Epithelial cell of proximal tubule (primary cell): ENCODE data around the gene GADD45GIP1. TPM values are rescaled to one million over a fixed set of nuclear protein-coding genes. Genes with fewer than 3 reads are reported as not detected.

Experiments used
- DNase-seq: peaks from one replicate; pipeline ENCODE4 v3.0.0-alpha.2; 2011; ENCODE audit warnings: low read depth
- H3K4me3 ChIP-seq: 2 replicates; pipeline ENCODE4 v1.5.1; 2011; ENCODE audit warnings: low read depth, mild to moderate bottlenecking, low read length
- total RNA-seq: library from RNA; depleted of rRNA; stranded (reverse); fragments of >200 nt; gene quantifications from 2 replicates; pipeline ENCODE4 v1.2.3, GENCODE V29; 2015
- TF ChIP-seq, protein P1 (sequence below): conservative IDR thresholded peaks from 2 replicates; pipeline ENCODE4 v1.5.1; 2012; ENCODE audit warnings: low read depth, mild to moderate bottlenecking, low read length

The GADD45GIP1 gene
- total RNA-seq, 1 donor from 2014 or later = 87.2 TPM

DNA sequence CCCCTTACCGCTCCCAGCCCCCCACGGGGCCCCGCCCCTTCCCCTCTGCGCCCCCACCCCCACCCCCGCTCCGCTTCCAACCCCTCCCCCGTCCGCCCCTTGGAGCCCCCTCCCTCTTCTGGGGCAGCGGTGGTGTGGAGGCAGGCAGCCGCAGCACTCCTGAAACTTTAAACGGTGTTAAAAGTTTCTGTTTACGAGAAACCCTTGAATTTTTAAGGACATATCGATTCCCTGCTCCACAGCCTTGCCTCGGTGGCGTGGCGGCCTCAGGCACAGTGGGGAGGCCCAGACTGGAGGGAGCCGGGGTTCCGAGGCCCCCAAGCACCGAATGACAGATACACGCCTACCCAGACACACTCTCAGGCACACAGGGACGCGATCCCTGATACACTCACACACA is 33.4 kb upstream of the GADD45GIP1 start:
- H3K4me3 ChIP-seq = no peak overlapping the region
- TF ChIP-seq, protein P1, sequence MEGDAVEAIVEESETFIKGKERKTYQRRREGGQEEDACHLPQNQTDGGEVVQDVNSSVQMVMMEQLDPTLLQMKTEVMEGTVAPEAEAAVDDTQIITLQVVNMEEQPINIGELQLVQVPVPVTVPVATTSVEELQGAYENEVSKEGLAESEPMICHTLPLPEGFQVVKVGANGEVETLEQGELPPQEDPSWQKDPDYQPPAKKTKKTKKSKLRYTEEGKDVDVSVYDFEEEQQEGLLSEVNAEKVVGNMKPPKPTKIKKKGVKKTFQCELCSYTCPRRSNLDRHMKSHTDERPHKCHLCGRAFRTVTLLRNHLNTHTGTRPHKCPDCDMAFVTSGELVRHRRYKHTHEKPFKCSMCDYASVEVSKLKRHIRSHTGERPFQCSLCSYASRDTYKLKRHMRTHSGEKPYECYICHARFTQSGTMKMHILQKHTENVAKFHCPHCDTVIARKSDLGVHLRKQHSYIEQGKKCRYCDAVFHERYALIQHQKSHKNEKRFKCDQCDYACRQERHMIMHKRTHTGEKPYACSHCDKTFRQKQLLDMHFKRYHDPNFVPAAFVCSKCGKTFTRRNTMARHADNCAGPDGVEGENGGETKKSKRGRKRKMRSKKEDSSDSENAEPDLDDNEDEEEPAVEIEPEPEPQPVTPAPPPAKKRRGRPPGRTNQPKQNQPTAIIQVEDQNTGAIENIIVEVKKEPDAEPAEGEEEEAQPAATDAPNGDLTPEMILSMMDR = no peak
- DNase-seq = no peak

- TF ChIP-seq, protein P1 = no peak
Measured at GRCh38 chr19:12987781-12988180, 30.8 kb upstream of the GADD45GIP1 start.

GRCh38 chr19:12987190-12987589 is 30.2 kb upstream of the GADD45GIP1 start:
- DNase-seq = no peak
- H3K4me3 ChIP-seq = no peak overlapping the region
- TF ChIP-seq, protein P1 = no peak

More at GRCh38 chr19:12987781-12988180, 30.8 kb upstream of the GADD45GIP1 start:
- no peak overlapping the region for H3K4me3 ChIP-seq
- DNase-seq = no peak

GRCh38 chr19:12986726-12987125 is 29.7 kb upstream of the GADD45GIP1 start:
- no peak for DNase-seq
- H3K4me3 ChIP-seq = no peak overlapping the region
- TF ChIP-seq, protein P1 = no peak

DNA sequence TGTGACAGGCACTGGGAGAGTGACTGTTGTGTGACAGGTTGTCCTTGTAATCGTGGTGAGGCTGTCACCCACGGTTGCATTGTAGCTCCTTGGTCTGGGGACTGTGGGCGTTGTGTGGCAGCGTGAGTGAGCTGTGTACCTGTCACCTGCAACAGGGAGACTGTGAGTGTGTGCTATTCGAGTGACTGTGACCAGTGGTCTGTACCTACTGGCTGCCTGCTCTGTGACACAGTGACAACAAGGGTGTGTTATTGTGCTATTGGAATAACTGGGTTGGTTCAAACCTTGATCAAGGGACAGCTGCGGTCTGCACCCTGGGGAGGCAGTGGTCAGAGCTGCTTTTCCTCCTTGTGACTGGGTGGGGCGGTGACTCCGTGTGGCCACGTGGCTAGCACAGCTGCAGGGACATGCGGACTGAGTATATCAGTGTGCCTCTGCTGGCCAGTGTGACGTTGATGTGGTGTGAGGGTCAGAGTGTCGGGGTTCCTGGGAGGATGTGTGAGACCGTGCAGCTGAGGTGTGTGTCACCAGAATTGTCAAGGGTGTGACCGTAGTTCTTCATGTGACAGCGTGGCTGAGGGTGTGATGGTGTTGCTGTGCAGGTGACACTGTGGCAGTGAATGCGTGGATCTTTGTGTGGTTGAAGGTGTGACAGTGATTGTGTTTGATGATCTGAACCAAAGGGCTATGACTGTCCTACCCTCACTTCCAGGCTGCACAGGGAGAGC is 28.2 kb upstream of the GADD45GIP1 start:
- no peak overlapping the region for H3K4me3 ChIP-seq
- TF ChIP-seq, protein P1 = no peak
- DNase-seq = no peak

DNA sequence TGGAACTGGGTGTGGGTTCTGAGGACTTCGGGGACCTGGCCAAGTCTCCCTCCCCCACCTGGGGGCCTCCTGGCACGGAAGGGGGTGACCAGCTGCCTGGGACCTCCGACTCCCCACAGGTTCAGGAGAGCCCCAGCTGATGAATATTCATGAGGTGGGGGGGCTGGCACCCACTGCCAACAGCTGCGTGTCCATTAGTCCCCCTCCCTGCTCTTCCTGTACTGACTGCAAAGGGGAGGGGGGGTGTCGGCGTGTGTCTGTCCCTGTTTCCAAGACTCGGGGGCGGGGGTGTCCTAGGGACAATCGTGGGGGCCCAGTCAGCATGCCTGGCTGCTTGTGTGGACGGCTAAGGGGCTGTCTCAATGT is 27.6 kb upstream of the GADD45GIP1 start:
- no peak for DNase-seq
- TF ChIP-seq, protein P1 = no peak
- no peak overlapping the region for H3K4me3 ChIP-seq

DNA sequence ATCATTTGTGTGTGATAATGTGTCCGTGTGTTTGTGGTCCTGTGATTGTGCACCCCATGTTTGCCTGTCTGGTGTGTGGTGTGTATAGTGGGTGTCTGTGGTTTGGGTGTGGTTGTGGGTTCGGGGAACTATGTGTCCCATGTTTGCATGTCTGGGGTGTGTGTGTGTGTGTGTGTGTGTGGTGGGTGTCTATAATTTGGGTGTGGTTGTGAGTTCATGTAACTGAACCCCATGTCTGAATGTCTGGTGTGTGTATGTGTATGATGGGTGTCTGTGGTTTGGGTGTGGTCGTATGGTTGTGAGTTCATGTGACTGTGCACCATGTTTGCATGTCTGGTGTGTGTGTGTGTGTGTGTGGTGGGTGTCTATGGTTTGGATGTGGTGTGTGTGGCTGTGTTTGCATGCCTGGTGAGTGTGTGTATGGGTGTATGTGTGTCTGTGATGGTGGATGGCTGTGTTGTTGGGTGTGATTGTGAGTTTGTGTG is 27.2 kb upstream of the GADD45GIP1 start:
- H3K4me3 ChIP-seq = no peak overlapping the region
- DNase-seq = no peak
- TF ChIP-seq, protein P1 = no peak
